ENCODE data around the gene PCNX1.

The PCNX1 gene

DNA sequence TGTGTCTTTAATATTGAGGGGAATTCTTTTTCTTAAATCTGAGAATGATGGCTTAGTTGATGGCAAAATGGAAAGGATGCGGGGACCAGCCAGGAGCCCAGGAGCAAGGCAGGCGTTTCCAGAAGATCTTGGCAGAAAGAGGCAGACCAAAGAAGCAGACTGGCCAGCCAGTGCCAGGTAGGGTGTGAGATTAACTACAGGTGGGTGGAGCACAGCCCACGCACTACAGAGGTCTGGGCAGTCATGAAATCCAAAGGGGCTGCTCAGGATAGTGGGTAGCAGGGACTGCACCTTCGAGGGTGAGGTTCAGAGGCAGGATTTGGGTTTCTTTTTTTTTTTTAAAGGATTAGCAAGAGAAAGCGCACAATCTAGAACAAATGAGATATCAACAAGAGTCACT is 17.7 kb upstream of the PCNX1 start:
- DNase-seq (ENCODE audit: low read depth) = no peak

DNA sequence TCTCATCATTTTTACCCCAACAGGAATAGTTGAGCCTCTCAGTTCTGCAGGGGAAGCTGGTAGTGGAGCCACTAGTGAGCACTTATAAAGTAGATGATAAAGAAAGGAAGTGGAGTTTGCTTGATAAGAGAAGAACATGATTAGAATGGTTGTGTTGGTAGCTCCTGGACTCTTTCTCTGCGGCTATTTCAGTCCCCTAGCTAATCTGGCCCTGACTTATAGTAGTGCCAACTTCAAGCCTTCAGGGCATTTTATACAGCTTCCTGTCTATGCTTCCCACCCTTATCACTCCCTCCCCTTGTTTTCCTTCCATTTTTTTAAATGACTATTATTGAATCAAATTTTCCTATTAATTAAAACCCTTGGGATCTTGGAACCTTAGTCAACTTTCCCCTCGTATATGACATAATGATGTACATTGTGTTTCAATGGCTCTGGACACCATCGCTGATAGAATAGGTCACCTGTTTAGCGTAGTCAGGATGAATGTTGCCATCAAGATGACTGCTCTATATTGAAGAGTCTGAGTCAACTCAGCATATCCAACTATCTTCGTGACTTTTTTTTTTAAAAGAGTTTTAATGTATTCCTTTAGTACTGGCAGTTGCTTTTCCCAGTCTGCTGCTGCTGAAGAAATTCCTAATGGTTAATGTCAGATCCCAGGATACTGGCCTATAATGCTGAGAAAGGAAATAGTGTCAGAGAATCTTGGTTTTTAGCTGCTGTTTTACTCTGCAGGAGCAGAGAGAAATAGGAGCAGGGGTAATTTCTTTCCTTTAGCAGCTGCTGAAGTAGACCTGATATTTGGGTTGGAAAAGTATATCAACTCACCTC is 16.2 kb upstream of the PCNX1 start:
- no peak for DNase-seq (ENCODE audit: low read depth)

DNA sequence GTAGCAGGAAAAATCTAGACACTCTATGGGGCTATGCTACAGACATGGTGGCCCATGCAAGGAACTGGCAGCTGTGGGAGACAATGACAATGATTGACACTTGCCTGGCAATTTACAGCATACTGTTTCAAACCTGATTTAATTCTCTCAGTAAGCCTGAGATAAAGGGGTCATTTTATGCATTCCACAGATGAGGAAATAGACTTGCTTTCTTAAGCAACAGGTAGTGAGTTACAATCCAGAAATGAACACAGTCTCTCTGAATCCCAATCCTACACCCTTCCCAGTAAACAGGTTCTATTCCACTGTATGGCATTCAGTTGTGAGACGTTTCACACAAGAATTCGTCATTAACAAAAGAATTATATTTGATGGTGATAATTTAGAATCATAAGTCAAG is 15.5 kb upstream of the PCNX1 start:
- DNase-seq (ENCODE audit: low read depth) = peak; percentile 83

DNA sequence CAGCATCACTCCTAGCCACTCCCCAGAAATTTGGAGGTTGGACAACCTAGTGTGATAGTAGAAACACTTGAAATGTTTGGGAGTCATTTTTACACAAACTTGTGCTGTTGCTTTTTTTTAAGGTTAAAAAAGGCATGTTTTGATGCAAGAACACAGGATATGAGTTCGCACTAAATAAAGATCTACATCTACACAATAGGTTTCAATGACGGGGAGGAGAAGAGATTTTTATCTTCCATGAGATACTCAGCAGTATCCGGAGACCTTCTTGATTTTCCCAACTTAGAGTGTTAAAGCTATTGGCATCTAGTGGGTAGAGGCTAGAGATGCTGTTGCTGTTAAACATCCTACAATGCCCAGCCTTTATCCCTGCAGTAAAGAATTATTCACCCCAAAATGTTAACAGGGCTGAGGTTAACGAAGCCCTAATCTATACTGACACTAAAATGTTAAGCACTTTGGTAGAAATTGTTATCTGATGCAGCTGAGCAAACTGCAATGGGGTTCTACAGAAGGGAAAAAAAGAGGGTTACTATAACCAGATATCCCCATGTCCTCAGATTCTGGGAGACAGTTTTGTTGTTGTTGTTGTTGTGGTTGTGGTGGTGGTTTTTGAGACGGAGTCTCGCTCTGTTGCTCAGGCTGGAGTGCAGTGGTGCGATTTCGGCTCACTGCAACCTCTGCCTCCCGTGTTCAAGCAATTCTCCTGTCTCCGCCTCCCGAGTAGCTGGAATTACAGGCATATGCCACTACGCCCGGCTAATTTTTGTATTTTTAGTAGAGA is 14.0 kb upstream of the PCNX1 start:
- DNase-seq (ENCODE audit: low read depth) = no peak

DNA sequence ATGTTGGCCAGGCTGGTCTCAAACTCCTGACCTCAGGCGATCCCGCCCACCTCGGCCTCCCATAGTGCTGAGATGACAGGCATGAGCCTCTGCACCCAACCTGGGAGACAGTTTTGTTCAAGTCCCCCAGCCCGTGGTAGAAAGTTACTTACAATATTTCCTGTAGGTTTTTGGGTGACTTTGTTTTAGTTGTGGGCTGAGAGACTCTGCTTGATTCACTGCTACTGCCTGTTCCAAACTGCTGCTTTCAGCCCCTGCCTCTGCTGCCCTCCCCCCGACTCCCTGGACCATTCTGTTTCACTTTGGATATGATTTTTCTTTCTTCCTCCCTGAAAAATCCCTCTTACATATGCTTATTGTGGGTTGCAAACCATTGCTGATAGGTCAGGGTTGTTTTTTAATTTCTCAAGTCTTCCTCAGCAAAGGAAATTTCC is 13.4 kb upstream of the PCNX1 start:
- no peak for DNase-seq (ENCODE audit: low read depth)

DNA sequence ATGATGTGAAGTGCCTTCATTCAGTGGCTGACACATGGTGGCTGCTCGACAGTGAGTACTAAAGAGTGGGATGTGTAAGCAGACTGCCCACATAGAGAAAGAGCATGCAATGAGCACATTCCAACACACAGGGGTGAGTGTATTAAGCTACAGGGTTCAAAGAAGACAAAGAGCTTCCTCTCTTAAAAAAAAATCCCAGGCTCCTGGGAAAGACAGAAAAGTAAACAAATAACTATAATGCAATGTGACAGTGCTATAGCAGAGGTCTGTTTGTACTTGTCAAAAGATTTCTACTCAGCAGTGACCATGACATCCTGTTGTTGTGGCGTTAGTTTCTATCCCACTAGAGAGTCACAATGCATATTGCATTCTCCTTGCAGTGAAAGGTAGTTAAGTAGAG is 12.4 kb upstream of the PCNX1 start:
- peak; percentile 74 for DNase-seq (ENCODE audit: low read depth)

DNA sequence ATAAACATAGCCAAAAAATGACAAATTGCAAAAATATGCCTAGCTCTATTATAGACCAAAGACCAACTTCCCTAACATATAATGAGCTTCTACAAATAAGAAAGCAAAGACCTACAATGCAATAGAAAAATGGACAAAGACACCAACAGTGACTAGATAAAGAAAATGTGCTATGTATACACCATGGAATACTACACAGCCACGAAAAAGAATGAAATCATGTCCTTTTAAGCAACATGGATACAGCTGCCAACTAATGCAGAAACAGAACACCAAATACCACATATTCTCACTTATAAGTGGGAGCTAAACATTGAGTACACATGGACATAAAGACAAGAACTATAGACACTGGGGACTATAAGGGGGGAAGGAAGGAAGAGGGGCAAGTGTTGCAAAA is 10.9 kb upstream of the PCNX1 start:
- DNase-seq (ENCODE audit: low read depth) = no peak

DNA sequence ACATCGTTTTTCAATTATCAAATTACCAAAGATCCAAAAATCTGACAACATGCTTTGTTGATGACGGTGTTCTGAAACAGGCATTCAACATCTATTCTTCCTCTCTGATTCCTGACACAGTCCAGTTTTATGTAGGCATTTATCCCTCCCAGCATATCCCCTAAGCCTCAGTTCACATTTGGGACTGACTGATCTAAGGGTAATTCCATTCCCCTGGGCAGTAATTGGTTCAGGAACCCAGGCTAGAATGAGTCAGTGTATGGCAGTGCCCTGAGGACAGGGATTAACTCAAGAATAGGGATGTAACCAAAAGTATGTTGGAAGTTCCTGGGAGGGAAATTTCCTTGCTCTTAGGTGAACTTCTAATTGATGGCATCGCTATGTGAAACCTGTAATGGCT is 10.3 kb upstream of the PCNX1 start:
- DNase-seq (ENCODE audit: low read depth) = no peak

DNA sequence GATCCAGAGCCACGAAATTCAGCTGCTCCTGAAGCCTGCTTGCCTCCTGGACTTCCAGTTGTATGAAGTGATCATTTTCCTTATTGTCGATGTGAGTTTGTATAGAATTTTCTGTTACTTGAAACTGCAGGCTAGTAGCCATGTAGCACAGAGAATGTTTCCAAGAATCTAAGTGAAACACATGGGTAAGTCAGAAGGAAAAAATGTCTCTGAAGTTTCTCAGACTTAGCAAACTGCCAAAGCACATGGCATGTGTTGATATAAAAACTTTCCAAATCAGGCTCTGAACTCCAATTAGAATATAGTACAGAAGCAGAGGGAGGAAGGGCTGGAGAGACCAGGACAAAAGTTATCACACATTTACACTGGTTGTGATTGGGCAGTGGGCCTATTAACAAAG is 9.8 kb upstream of the PCNX1 start:
- DNase-seq (ENCODE audit: low read depth) = peak; percentile 54

DNA sequence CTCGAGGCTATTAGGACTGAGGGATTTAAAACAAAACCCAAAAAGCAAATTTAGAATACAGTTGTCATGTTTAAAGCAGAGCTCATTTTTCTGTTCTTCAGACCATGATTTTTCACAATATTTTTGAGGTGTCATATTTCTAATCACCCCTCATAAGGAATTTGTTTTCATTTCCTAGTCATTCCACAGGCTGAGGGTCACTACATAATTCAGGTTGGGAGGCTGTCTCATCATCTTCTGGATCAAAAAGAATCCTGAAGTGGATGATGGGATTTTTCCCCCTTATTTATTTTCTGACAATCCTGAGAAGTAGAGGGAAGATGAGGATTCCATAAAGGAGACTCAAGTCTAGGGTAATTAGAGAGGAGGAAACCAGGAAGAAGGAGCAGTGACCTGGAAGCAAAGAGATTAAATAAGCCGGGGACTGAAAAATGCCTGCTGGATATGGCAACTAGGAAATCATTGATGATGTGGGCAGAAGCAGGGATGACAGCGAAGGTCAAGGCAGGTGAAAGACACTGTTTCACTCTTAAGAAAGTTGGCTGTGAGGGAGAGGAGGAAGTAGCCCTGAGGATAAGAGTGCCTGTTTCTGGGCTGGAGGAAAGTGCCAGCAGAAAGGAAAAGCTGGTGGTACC is 9.0 kb upstream of the PCNX1 start:
- no peak for DNase-seq (ENCODE audit: low read depth)

DNA sequence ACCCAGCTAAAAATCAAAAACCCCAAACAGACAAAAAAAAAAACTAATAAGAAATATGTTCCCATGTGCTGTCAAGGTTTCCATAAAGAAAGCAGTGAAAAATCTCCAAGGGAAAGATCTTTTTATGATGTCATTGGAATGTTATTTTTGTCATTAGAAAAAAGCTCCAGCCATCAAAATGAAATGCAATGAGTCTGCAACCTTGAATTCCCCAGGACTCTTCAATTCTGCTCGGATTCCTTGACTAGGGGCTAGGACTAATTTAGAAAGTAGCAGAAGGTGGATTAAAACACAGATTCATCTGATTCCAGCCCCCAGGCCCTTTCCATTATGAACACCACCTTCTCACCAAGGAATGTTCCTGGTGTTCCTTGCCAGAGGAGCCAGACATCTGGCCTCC is 6.0 kb upstream of the PCNX1 start:
- DNase-seq (ENCODE audit: low read depth) = peak; percentile 50

DNA sequence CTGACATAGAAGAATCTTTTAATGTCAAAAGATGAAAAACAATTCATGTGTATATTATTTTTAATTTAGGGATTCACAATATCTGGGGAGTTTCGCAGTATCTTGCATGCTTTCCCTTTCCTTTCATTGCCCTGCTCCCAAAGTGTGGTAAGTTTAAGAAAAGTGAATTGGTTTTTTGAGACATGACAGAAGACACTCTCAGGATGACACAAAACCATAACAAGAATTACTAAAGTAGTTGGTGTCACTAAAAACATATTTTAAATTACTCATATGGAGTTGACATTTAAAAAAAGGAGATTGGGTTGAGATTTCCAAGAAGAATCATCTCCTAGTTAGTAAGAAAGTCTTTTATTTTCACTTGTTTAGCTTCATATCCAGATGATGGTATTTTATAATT is 5.1 kb upstream of the PCNX1 start:
- no peak for DNase-seq (ENCODE audit: low read depth)

DNA sequence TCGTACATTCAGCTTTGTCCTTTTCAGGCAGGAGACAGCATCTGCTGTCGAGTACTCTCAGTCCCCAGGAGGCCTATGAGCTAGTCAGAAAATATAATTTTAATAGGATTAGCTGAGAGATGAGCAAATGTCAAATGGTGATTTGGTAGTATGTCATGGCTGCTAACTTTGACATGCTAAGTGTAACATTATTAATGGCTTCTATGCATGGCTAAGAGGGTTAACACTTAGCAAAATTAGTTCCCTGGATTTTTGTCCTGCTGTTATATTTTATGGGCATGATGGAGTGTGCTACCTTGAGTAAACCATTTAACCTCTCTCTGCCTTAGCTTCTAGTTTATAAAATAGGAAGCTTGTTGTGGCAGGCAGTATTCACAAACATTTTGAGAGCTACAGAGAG is 2.9 kb upstream of the PCNX1 start:
- DNase-seq (ENCODE audit: low read depth) = no peak

DNA sequence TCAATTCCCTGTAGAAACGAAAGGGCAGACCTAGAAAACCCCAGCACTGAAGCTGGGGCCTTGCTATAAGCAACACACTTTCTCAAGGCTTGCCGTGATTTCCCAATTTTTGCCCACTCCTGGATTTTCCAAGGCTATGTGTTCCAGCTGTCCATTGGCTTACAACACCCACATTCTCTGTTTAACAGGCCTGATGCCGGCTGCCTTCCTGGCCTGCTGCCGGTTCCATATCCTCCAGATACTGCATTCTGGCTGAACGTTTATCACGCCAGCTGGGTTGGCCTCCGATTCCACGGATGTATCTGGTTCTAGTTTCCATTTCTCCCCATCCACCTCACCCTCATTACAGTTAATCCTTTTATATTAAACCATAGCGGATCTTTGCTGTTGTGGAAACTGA is 2.0 kb upstream of the PCNX1 start:
- DNase-seq (ENCODE audit: low read depth) = peak; percentile 99

DNA sequence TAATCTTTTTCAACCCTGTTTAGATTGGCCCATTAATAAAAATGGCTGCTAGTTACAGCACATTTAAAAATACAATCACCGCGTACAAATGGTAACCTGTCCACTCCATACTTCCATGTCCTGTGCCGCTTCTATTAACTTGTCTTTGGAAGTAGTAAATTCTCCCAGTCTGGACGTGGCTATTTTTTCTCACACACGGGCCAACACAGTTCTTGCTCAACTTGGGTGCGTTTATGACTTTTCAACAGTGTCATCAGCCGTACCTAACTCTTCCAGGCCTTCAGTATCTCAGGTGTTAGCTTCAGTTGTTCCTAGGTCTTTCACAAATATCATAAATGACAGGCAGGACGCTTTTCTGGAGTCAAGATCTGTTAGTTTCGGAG is 475 bp upstream of the PCNX1 start:
- no peak for DNase-seq (ENCODE audit: low read depth)

DNA sequence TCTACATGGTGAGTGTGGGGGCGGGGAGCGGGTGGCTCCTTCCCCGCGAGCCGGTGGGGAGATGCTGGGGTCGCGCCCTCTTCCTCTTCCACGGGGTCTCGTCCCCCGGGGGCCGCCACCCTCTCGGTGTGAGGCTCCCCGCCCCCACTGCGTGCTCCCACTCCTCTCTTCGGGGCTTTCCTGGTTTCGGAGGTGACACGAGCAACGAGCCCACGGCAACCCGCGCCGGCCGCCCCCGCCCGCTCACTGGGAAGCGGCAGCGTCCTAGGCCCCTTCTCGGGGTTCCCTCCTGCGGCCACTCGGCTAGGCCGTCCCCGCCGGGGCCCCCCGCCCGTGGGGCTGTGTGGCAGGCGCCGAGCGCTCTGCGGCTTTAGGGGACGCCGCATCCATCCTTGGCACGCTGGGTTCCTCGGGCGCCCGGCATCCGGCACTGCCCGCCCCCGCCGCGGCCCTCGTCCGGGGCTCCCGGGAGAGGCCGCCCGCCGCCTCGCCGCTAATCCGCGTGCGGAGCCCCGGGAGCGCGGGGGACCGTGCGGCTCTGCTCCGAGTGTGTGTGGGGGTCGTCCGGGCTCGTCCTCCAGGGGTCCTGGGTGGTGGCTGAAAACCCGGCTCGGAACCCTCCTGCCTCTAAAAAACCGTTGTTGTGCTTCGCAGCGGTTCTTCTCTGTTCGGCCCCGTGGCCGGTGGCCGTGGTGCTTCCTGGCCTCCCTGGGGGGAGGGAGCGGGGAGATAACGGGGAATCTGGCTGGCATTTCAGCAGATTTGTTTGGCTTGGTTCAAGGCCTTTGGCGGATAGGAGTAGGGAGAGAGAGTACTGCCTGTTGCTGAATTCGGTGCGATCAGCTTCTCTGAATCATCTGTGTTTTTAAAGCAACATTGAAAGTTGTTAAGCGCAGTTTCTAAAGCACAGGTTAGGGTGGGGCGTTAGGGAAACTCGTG is 1.0 kb downstream of the PCNX1 start:
- peak; percentile 85 for DNase-seq (ENCODE audit: low read depth)

DNA sequence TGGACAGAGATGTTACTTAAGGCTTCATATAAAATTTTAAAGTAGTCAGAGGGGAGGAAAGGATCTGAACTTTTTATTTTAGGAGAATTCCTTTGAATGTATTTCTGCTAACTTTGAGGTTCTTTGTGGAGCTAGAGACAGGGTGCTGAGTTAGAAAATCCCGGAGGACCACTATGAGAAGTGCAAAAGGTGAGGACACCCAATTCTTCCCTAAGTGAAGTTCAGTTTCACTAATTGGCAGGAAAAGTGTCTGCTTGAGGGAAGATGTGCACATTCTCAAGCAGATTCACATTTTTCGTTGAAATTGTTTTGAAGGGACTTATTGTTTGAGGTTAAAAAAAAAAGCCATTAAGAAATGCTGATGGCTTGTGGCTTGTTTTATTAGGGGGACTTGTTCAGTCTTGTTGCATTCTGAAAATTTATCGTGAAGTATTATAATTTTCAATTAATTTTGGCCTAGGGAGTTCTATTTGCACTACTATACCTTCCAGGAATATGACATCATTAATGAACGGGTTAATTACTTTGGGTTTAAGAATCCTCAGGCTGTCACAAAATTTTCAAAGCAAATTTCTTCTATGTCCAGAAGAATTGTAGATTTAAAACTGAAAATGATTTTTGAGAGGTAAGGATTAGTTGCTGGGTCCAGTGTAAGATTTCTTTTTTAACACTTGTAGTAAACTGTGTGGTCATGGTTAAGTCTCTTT is 1.8 kb downstream of the PCNX1 start:
- DNase-seq (ENCODE audit: low read depth) = no peak

DNA sequence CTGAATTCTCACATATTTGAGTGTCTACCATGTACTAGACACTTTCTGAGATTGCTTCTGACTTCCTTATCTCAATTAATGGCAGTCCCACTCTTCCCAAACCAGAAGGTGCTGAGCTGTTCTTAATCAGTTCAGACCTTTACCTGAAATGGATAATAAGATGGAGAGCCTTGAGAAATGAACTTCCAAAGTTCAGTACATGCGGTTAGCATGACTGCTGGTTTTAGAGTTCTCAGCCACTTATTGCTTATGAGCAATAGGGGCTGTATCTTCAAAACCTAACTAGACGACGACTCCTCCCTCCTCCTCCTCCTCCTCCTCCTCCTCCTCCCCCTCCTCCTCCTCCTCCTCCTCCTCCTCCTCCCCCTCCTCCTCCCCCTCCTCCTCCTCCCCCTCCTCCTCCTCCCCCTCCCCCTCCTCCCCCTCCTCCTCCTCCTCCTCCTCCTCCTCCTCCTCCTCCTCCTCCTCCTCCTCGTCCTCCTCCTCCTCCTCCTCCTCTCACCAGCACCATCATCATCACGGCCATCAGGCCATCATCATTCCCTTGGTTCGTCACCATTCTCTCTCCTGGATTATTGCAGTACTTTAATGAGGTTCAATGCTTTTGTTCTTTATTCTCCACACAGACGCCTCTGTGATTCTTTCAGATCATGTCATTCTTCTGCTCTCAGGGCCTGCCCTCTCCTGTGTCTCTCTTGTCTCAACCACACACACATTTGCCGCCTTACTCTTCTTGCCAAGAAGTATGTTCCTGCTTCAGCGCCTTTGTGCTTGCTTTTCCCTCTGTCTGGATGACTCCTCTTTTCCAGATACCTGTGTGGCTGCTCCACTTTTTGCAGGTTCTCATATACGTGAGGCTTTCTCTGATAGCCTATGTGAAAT is 2.7 kb downstream of the PCNX1 start:
- no peak for DNase-seq (ENCODE audit: low read depth)

DNA sequence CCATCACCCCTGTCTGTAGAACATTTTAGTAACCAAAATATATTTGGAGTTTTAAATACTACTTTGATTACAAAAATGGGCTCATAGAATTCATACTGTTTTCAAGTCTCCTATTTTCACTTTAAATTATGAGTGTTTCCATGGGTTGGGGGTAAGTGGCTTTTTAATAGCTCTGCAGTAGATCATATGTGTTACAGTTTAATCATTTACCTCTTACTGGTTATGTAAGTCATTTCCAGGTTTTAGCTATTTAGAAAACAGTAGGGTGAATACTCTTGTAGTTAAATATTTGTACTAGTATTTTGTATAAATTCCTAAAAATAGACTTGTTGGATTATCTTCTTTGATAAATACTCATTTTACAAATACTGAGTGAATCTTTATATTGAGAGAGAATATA is 8.2 kb downstream of the PCNX1 start:
- no peak for DNase-seq (ENCODE audit: low read depth)

DNA sequence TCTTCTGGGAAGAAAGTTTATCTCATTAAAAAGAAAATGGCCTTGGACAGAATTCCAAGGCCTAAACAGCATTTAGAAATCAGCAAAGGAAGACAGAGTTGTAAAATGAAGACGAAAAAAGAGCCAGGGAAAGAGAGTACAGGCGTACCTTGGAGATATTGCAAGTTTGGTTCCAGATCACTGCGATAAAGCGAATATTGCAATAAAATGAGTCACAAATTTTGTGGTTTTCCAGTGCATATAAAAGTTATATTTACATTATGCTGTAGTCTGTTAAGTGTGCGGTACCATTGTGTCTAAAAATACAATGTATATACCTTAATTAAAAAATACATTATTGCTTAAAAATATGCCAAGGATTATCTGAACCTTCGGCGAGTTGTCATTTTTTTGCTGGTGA is 9.0 kb downstream of the PCNX1 start:
- no peak for DNase-seq (ENCODE audit: low read depth)

All from amniotic epithelial cell (primary cell).